ENCODE data around the gene SETSIP.
"Not testable (repeated sequence)": the region's sequence is repeated elsewhere in the genome, so short reads cannot be mapped to it uniquely, and the experiment has no call there.

SETSIP gene

DNA sequence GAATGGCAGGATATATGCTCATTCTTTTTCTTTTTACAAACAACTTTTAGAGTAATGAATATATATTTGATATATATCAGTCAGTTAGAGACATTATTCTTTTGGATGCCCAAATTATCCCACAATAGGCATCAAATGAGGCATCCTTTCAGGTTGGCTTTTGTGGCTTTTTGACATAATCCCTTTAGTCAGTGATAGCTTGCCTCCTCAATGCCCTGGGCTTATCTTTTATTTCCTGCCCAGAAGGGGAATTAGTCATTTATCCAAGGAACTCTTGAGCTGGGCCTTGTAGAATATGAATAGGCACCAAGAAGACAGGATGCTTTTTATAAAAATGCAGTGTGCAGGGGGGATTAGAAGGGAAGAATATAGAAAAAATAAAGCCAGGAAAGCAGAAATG, 23.3 kb downstream of the SETSIP start:
- DNase-seq (ENCODE audit: low spot score), result no peak

DNA sequence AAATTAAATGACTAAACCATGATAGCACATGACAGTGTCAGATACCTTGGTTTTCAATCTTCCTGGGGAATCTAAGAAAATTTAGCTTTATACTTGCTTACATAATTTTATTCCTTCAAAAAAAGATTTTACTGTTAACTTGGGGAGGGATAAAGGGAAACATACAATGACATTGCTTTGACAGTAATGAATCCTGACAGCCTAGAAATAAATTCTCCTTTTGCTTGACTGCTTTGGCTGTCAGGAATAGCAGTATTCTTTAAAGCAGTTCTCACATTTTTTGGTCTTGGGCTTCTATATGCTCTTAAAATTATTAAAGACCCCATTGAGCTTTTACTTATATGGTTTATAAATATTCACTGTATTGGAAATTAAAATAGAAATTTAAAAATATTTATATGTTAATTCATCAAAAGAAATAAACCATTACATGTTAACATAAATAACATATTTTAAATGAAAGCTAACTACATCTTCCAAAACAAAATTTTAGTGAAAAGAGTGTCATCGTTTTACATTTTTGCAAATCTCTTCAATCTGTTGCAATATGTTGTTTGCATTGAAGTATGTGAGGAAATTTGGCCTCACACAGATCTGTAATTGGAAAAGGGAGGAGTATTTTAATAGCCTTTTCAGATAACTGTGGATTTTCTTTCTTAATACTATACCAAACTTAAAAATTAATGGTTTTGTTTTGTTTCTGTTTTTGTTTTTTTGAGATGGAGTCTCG, 29.3 kb downstream of the SETSIP start:
- DNase-seq (ENCODE audit: low spot score), result no peak

DNA sequence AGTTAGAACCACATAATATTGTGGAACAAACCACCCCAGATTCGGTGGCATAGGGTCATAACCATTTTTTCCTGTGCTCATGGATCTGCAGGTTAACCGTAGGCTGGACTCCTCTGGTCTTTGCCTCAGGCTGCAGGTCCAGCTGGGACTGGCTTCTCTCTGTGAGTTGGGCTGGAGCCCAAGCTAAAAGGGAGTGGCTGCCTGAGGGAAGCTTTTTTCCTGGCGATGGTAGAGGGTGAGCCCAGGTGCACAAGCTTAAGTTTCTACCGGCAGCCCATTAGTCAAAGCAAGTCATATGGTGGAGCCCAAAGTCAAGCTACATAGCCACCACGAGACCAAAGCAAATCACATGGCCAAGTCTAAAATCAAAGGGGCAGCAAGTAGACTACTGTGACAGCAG, 31.6 kb downstream of the SETSIP start:
- no peak for DNase-seq (ENCODE audit: low spot score)

DNA sequence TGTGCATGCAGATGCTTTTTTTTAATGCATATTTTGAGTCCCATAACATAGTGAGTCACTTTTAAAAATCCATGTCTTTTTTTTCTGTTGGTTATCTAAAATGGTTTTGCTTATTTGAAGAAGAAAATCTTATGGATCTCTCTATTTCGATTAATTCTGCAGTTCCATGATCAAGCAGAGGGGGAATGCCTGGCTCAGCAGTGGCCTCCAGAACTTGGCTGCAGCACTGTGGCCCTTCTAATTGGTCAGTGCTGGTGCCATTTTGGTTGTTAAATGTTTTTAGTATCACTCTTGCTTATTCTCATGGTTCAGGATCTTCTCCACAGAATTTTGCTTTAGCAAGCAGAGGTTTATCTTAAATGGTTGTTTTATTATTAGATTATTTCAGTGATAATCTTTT, 34.2 kb downstream of the SETSIP start:
- DNase-seq (ENCODE audit: low spot score), result no peak

DNA sequence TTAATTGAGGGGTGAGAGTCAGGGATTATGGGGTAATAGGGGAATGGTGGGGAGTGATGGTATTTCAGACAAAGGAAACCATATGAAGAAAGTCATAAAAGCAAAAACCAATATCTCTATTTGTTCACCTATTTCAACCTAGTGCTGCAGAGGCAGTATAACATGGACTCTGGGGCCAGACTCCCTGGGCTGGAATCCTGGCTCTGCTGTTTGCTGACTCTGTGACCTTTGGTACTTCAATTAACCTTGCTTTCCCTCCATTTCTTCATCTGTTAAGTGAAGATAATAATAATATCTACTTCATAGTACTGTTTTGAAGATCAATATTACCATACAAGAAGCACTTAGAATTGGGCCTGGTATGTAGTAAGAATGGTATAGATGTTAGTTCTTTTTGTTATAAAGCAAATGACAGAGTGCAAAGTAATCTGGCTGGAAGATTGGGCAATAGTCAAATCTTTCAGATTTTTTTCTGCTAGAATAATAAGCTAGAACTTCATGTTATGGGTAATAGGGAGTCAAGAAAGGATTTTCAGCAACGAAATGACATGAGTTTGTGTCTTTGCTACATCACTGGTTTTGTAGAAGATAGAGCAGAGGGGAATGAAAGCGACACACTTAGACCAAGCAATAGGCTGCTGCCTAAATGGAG, 36.4 kb downstream of the SETSIP start:
- DNase-seq (ENCODE audit: low spot score), result no peak

DNA sequence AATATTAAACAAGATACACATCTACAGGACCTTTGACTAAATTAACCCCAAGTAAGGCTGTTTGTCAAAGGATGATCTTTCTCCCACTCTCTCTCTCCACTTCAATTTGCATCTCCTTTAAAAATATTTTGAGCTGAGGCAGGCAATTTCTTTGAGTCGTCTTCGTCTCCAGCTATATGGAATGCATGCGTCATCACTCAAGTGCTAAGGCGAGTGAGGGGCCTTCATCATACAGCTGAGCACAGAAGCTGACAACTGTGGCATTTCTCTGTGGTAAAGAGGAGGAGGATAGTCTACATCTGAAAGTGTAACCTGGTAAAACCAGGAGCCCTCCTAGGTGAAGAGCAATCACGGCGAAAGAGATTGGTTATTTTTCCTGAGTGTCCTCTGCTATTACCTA, 37.8 kb downstream of the SETSIP start:
- no peak for DNase-seq (ENCODE audit: low spot score)

DNA sequence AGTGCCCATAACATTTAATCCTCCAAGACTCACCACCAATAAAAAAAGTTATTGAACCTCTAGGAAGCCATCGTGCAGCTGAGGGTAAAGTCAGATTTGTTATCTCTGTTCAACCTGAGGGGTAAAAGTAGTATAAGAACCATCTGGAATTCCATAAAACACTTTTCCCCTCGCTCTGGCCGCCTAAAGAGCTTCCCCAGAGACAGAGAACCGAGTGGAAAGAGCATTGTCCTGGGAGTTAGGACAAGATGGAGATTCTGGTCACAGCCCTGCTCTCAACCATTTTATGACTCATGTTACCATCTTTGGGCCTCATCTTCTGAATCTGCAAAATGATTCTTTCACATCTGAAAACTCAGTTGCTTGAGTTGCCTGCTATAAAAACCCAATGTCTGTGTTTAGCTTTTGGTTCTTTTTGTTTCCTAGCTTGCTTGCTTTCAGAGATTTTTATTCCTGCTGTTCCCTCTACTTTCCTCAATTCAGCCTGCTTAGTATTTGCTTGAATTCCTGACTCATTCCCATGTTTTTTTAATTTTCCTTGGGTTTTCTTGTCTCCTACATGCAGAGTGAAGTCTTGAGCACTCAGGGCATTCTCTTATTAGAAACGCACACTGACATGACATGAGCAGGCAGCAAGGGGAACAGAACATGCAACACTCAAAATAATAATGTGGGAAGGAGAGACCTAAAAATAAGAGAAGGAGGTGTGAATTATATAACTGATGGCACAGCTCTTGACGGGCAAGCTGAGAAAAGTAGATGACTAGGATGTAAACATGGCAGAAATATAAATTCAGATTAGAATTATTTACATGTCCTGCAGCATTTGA, 43.7 kb downstream of the SETSIP start:
- DNase-seq (ENCODE audit: low spot score), result no peak

DNA sequence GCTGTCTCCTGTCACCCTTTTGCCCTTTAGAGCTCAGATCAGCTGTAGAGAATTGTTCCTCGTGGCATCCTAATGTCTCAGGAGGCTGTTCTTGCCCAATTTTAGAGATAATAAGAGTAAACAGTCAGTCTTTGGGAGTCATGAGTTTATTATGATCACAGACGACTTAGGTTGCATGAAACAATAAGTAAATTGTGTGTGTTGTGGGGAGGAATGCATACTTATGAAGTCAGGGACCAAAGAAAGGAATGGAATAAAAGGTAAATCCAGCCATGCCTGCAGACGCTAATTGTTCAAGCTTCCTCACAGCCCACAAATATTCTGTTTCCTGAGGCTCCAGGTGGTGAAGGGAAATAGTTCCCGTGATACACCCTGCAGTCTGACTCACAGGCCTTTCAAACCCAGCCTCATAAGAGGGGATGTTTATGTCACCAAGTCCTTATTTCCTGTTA, 44.5 kb downstream of the SETSIP start:
- no peak for DNase-seq (ENCODE audit: low spot score)

DNA sequence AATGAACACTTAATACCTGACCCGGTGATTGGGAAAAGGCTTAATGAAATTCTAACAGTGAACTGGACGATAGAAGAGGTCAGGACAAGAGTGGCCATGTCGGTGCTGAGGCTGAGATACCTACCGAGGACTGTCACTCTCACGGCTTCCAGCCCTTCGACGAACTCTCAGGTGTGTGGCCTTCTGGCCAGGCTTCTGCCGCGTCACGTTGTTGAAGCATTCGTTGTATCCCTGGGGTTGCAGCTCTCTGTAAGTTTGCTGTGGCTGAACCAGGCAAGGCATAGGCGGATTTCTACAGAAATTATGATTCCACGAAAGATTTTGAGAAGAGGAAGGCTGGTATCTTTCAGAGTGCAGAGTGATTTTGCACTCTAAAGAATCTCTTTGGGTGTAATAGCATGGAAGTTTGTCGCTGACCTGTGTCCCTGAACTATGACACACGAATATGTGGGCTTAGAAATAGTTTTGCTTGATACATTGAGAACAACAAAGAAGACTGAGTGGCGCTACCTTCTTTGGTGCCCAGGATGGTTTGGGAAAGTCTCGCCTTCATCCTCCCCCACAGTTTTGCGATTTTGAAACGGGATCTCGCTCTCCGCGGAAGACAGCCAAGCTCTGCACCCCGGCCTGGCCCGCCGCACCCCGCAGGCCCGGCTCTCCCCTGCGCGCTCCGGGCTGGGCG, 45.8 kb downstream of the SETSIP start:
- no peak for DNase-seq (ENCODE audit: low spot score)

DNA sequence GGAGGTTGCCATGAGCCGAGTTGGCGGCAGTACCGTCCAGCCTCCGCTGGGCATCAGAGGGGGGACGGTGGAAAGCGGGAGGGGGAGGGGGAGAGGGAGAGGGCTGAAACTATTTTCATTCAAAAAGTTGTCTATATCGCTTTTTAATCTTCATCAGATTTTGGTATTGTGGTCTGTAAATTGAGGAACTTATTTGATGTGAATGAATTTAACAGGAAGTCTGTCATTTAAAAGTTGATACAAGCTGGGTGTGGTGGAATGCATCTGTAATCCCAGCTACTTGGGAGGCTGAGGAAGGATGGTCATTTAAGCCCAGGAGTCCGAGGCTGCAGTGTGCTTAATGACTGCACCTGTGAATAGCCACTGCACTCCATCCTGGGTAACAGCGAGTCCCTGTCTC, 48.4 kb downstream of the SETSIP start:
- DNase-seq (ENCODE audit: low spot score), result no peak

DNA sequence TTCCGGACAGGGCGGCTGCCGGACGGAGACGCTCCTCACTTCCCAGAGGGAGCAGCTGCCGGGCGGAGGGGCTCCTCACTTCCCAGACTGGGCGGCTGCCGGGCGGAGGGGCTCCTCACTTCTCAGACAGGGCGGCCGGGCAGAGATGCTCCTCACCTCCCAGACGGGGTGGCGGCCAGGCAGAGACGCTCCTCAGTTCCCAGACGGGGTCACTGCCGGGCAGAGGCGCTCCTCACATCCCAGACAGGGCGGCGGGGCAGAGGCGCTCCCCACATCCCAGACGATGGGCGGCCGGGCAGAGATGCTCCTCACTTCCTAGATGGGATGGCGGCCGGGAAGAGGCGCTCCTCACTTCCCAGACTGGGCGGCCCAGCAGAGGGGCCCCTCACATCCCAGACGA, 49.2 kb downstream of the SETSIP start:
- DNase-seq (ENCODE audit: low spot score), result not testable (repeated sequence)

Data from hematopoietic multipotent progenitor cell treated with erythropoietin and hydrocortisone succinate and interleukin-3 and kit ligand, for 17 days (in vitro differentiated cells).